ENCODE measurements around the gene TAX1BP1.

GRCh38 chr7:27840313-27840712 is 100.4 kb downstream of the TAX1BP1 start:
- TF ChIP-seq, protein P1, sequence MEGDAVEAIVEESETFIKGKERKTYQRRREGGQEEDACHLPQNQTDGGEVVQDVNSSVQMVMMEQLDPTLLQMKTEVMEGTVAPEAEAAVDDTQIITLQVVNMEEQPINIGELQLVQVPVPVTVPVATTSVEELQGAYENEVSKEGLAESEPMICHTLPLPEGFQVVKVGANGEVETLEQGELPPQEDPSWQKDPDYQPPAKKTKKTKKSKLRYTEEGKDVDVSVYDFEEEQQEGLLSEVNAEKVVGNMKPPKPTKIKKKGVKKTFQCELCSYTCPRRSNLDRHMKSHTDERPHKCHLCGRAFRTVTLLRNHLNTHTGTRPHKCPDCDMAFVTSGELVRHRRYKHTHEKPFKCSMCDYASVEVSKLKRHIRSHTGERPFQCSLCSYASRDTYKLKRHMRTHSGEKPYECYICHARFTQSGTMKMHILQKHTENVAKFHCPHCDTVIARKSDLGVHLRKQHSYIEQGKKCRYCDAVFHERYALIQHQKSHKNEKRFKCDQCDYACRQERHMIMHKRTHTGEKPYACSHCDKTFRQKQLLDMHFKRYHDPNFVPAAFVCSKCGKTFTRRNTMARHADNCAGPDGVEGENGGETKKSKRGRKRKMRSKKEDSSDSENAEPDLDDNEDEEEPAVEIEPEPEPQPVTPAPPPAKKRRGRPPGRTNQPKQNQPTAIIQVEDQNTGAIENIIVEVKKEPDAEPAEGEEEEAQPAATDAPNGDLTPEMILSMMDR (conservative IDR thresholded peaks at IDR 0.05; ENCODE audit: low read depth, low read length), result no peak
- TF ChIP-seq EZH2 (IDR thresholded peaks at IDR 0.05; ENCODE audit: low read length, unreplicated experiment), result no peak
- TF ChIP-seq EZH2phosphoT487 (IDR thresholded peaks at IDR 0.05; ENCODE audit: borderline replicate concordance, low read length), result no peak

Measured in PC-3 (cell line).